Neural cell (in vitro differentiated cells): Measurements from ENCODE around the gene PDPK1. TPM values are rescaled to one million over a fixed set of nuclear protein-coding genes. Genes with fewer than 3 reads are reported as not detected.

Experiments used
- H2AFZ ChIP-seq: fragments of 200-600, 300-800 bp; sonication (generic), shearing (Covaris generic); 2 replicates; pipeline ENCODE4 v1.6.0; 2014; ENCODE audit warnings: low read depth, mild to moderate bottlenecking, antibody characterized with exemption, low read length, moderate library complexity
- H3F3A ChIP-seq: fragments of 200-600 bp; shearing (Covaris generic); 2 replicates; pipeline ENCODE4 v1.6.1; 2016; ENCODE audit warnings: mild to moderate bottlenecking, moderate library complexity, mixed read lengths, antibody characterized with exemption, low read length; ENCODE audit not compliant: insufficient read depth, poor library complexity, severe bottlenecking
- H3K27ac ChIP-seq: fragments of 200-600, 300-800 bp; sonication (generic), shearing (Covaris generic); 2 replicates; pipeline ENCODE4 v1.5.1; 2014; ENCODE audit warnings: mild to moderate bottlenecking, low read length, moderate library complexity
- H3K27me3 ChIP-seq: fragments of 300-800, 200-600 bp; sonication (generic), shearing (Covaris generic); 2 replicates; pipeline ENCODE4 v1.6.0; 2014; ENCODE audit warnings: mild to moderate bottlenecking, low read depth, low read length, moderate library complexity; ENCODE audit not compliant: insufficient read depth
- H3K36me3 ChIP-seq: fragments of 300-800, 200-600 bp; sonication (generic), shearing (Covaris generic); 2 replicates; pipeline ENCODE4 v1.5.1; 2014; ENCODE audit warnings: mild to moderate bottlenecking, antibody characterized with exemption, low read length, moderate library complexity; ENCODE audit not compliant: insufficient read depth
- H3K4me2 ChIP-seq: fragments of 300-800, 200-600 bp; sonication (generic), shearing (Covaris generic); 2 replicates; pipeline ENCODE4 v1.6.0; 2014; ENCODE audit warnings: mild to moderate bottlenecking, low read length
- H3K4me3 ChIP-seq: fragments of 300-800, 200-600 bp; sonication (generic), shearing (Covaris generic); 2 replicates; pipeline ENCODE4 v1.5.1; 2014; ENCODE audit warnings: mild to moderate bottlenecking, low read length, moderate library complexity
- H3K79me2 ChIP-seq: fragments of 200-600 bp; shearing (Covaris generic); replicated peaks from 2 replicates; pipeline ENCODE4 v1.6.0; 2014; ENCODE audit warnings: mild to moderate bottlenecking, low read length, moderate library complexity; ENCODE audit not compliant: insufficient read depth
- H3K9ac ChIP-seq: fragments of 300-800, 200-600 bp; sonication (generic), shearing (Covaris generic); 2 replicates; pipeline ENCODE4 v1.6.1; 2016; ENCODE audit warnings: mild to moderate bottlenecking, low read length, mixed read lengths
- H3K9me2 ChIP-seq: fragments of 200-600 bp; shearing (Covaris generic); 2 replicates; pipeline ENCODE4 v1.6.1; 2016; ENCODE audit warnings: mild to moderate bottlenecking, low read length, mixed read lengths; ENCODE audit not compliant: insufficient read depth
- H3K9me3 ChIP-seq: fragments of 200-600, 300-800 bp; sonication (generic), shearing (Covaris generic); 2 replicates; pipeline ENCODE4 v1.6.1; 2016; ENCODE audit warnings: mild to moderate bottlenecking, mixed run types, low read length, moderate library complexity, mixed read lengths
- H4K20me1 ChIP-seq: fragments of 200-600 bp; shearing (Covaris generic); 2 replicates; pipeline ENCODE4 v1.6.1; 2016; ENCODE audit warnings: mild to moderate bottlenecking, mixed run types; ENCODE audit not compliant: insufficient read depth
- CTCF ChIP-seq: fragments of 450-650 bp; IDR thresholded peaks from 2 replicates; pipeline ENCODE4 v1.5.1; 2014; ENCODE audit warnings: antibody characterized with exemption, mild to moderate bottlenecking, moderate library complexity; ENCODE audit not compliant: poor library complexity, severe bottlenecking
- EP300 ChIP-seq: fragments of 450-650 bp; conservative IDR thresholded peaks from 2 replicates; pipeline ENCODE4 v1.6.1; 2014; ENCODE audit warnings: antibody characterized with exemption, mild to moderate bottlenecking, moderate library complexity; ENCODE audit not compliant: poor library complexity, severe bottlenecking
- EZH2 ChIP-seq: fragments of 200-600, 300-800 bp; shearing (Covaris generic), sonication (generic); IDR thresholded peaks from 2 replicates; pipeline ENCODE4 v1.6.1; 2014; ENCODE audit warnings: antibody characterized with exemption, low read length, borderline replicate concordance, mild to moderate bottlenecking; ENCODE audit not compliant: insufficient read depth, poor library complexity, severe bottlenecking
- MXI1 ChIP-seq: fragments of 450-650 bp; conservative IDR thresholded peaks from 2 replicates; pipeline ENCODE4 v1.6.1; 2014; ENCODE audit warnings: antibody characterized with exemption, mild to moderate bottlenecking; ENCODE audit not compliant: poor library complexity, severe bottlenecking
- POLR2AphosphoS5 ChIP-seq: IDR thresholded peaks from 2 replicates; pipeline ENCODE4 v1.6.1; 2012
- RAD21 ChIP-seq: fragments of 450-650 bp; conservative IDR thresholded peaks from 2 replicates; pipeline ENCODE4 v1.6.1; 2014; ENCODE audit warnings: antibody characterized with exemption, mild to moderate bottlenecking, moderate library complexity
- REST ChIP-seq: IDR thresholded peaks from 2 replicates; pipeline ENCODE4 v1.6.1; 2012; ENCODE audit warnings: borderline replicate concordance
- SMC3 ChIP-seq: fragments of 450-650 bp; conservative IDR thresholded peaks from 2 replicates; pipeline ENCODE4 v1.6.1; 2014; ENCODE audit warnings: antibody characterized with exemption, mild to moderate bottlenecking, moderate library complexity; ENCODE audit not compliant: poor library complexity
- TAF1 ChIP-seq: IDR thresholded peaks from 2 replicates; pipeline ENCODE4 v1.6.1; 2012; ENCODE audit warnings: low read depth
- polyA plus RNA-seq: library from polyadenylated mRNA; depleted of rRNA; stranded (reverse); fragments of >200 nt; gene quantifications from 2 replicates; pipeline ENCODE4 v1.2.3, GENCODE V29; 2014

The PDPK1 gene
- polyA plus RNA-seq, 1 donor from 2014 or later, result 18.6 TPM

- TF ChIP-seq SMC3 (no peak), CTCF (no peak), POLR2AphosphoS5 (no peak), REST (no peak), EP300 (no peak), EZH2 (no peak), TAF1 (no peak), MXI1 (no peak), RAD21 (no peak)
- Histone ChIP-seq H2AFZ (no peak overlapping the region), H3K9ac (no peak overlapping the region), H4K20me1 (no peaks in the 10 kb centered on the region), H3K79me2 (no peaks in the 10 kb centered on the region), H3K9me2 (no peaks in the 10 kb centered on the region), H3K36me3 (no peaks in the 10 kb centered on the region), H3K9me3 (no peaks in the 10 kb centered on the region), H3F3A (no peaks in the 10 kb centered on the region), H3K27me3 (no peaks in the 10 kb centered on the region), H3K27ac (no peak overlapping the region), H3K4me2 (no peak overlapping the region), H3K4me3 (no peak overlapping the region)
Measured at GRCh38 chr16:2497116-2497630, 40.6 kb upstream of the PDPK1 start.

- Histone ChIP-seq H3K27me3 (no peaks in the 10 kb centered on the region), H2AFZ (no peak overlapping the region), H3K36me3 (no peaks in the 10 kb centered on the region), H3K9ac (no peak overlapping the region), H3K4me3 (no peak overlapping the region), H3K4me2 (no peak overlapping the region), H3K27ac (no peak overlapping the region), H3K79me2 (no peaks in the 10 kb centered on the region), H3K9me3 (no peaks in the 10 kb centered on the region), H3F3A (no peaks in the 10 kb centered on the region), H3K9me2 (no peaks in the 10 kb centered on the region), H4K20me1 (no peaks in the 10 kb centered on the region)
- no peak for TF ChIP-seq TAF1
- no peak for TF ChIP-seq MXI1
- no peak for TF ChIP-seq EP300
- no peak for TF ChIP-seq EZH2
- TF ChIP-seq REST, result no peak
- no peak for TF ChIP-seq SMC3
- no peak for TF ChIP-seq RAD21
- TF ChIP-seq POLR2AphosphoS5, result no peak
- TF ChIP-seq CTCF, result no peak
Measured at GRCh38 chr16:2497695-2498484, 39.9 kb upstream of the PDPK1 start.
